Cardiac fibroblast (primary cell): Measurements from ENCODE around the gene CHST6.

ENCODE experiments used
- DNase-seq, 2 donors: peaks; one replicate each; pipeline versions ENCODE4 v3.0.0 to v3.0.0-alpha.2; 2010; ENCODE audit warnings: low read depth in 2 of 2
- H3K4me3 ChIP-seq, 2 donors: replicated peaks in 1 of 2; 1 replicate in 1 of 2; 2 replicates in 1 of 2; pipeline ENCODE4 v1.5.1; 2011; ENCODE audit warnings: low read depth in 2 of 2, low read length in 2 of 2, mild to moderate bottlenecking in 2 of 2, moderate library complexity in 1 of 2
- CTCF ChIP-seq: IDR thresholded peaks from one replicate; pipeline ENCODE4 v1.5.1; 2011; ENCODE audit warnings: low read depth, mild to moderate bottlenecking, low read length, inconsistent platforms

Gene CHST6

GRCh38 chr16:75475420-75475847 lies 19.8 kb downstream of the CHST6 start:
- DNase-seq = no peak
- no peak for TF ChIP-seq CTCF
- H3K4me3 ChIP-seq = no peak overlapping the region

GRCh38 chr16:75472908-75473877 lies 22.0 kb downstream of the CHST6 start:
- H3K4me3 ChIP-seq = no peak overlapping the region
- no peak for DNase-seq
- no peak for TF ChIP-seq CTCF

GRCh38 chr16:75471723-75472633 lies 23.3 kb downstream of the CHST6 start:
- H3K4me3 ChIP-seq = no peak overlapping the region
- peak; percentile 75 to 76 for DNase-seq
- peak; percentile 76 for TF ChIP-seq CTCF

GRCh38 chr16:75466760-75467159 lies 28.5 kb downstream of the CHST6 start:
- no peak for DNase-seq
- H3K4me3 ChIP-seq = no peak overlapping the region
- no peak for TF ChIP-seq CTCF

GRCh38 chr16:75464122-75464918 lies 30.9 kb downstream of the CHST6 start, which contains the start of gene TMEM170A:
TSS of gene TMEM170A (minus strand) at chr16:75464689. CDS start at chr16:75464600, 89 bp downstream.
- peak; percentile 99 to 100 for DNase-seq
- H3K4me3 ChIP-seq = peak within 1 kb of the TSS; percentile 69 to 83
- TF ChIP-seq CTCF = peak; percentile 98

GRCh38 chr16:75463389-75464121 lies 31.7 kb downstream of the CHST6 start:
- peak; percentile 24 to 27 for DNase-seq
- peak overlapping the region; percentile 69 to 83 for H3K4me3 ChIP-seq
